Activated CD8-positive, alpha-beta memory T cell treated with anti-CD3 and anti-CD28 coated beads, Interleukin-2, amount 50 U/mL, for 48 hours (primary cell): Measurements from ENCODE around the gene GCGR.

Experiments used
- DNase-seq: peaks from one replicate; pipeline ENCODE4 v3.0.0-alpha.2; 2020

Gene GCGR

GRCh38 chr17:81812571-81813370 is 8.8 kb downstream of the GCGR start:
- no peak for DNase-seq

DNA sequence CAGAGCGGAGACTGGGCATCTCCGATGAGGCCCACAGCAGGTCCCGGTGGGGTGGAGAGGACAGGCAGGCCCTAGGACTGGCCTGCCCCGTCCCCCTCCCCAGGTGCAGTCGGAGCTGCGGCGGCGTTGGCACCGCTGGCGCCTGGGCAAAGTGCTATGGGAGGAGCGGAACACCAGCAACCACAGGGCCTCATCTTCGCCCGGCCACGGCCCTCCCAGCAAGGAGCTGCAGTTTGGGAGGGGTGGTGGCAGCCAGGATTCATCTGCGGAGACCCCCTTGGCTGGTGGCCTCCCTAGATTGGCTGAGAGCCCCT is 9.4 kb downstream of the GCGR start:
- no peak for DNase-seq

DNA sequence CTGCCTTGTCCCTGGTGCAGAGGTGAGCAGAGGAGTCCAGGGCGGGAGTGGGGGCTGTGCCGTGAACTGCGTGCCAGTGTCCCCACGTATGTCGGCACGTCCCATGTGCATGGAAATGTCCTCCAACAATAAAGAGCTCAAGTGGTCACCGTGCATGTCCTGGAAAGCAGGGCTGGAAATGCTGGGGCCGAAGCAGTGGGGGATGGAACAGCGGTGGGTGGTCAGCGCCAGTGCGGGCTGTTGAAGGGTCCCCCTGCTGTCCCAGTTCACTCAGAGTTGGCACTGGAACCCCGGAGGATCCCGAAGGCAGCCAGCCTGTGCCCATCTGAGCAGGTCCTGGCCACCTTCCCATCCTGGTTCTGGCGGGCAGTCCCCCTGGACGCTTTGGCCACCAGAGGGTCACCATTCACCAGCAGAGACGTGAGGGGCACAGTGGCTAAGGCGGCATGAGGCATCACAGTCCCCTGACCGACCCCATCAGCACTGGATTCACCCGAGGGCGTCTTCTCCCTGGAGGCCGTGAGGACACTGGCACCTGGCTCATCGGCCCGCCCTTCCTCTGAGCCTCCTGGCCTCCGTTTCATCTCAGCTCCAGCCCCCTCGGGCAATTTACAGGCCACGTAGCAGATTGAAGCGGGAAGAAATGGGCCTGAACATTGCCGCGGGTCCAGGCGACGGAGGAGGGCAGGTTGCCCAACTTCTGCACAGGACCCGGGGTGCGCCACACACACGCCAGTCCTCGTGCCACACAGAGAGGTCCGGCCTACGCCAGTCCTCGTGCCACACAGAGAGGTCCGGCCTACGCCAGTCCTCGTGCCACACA is 10.1 kb downstream of the GCGR start:
- DNase-seq = no peak

DNA sequence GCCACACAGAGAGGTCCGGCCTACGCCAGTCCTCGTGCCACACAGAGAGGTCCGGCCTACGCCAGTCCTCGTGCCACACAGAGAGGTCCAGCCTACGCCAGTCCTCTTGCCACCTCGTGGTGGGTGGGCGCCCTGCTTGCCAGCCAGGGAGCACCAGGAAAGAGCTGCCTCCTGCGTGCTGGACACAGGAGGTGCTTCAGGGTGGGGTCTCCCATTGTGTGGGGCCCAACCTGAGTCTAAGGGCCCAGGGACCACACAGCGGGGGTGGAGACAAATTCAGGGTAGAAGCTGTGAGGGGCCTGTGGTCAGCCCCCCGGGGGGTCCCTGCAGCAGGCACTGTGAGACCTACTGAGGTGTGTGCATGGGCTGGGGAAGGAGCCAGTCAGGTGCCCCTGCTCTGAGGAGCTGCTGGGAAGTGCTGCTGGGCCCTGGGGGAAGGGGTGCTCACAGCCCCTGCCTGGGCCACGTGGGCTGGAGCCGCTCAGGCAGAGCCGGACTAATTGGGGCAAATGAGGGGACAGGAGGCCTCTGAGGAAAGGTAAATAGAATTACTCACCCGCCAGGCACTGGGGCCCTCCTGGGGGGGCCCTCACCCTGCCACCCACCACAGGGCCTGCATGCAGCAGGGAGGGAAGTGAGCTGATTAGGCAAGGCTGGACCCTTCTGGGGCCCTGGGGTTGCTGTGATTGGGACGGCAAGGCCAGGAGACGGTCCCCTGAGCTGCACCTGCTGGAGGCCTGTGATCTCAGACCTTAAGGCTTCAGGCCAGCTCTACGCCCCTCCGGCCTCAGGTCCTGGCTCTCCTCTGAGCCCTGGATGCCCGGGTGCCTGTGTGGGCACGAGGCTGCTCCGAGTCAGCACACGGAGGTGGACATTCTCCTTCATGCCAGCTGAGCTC is 11.0 kb downstream of the GCGR start:
- DNase-seq = no peak

GRCh38 chr17:81815646-81815986 is 11.7 kb downstream of the GCGR start:
- DNase-seq = no peak

DNA sequence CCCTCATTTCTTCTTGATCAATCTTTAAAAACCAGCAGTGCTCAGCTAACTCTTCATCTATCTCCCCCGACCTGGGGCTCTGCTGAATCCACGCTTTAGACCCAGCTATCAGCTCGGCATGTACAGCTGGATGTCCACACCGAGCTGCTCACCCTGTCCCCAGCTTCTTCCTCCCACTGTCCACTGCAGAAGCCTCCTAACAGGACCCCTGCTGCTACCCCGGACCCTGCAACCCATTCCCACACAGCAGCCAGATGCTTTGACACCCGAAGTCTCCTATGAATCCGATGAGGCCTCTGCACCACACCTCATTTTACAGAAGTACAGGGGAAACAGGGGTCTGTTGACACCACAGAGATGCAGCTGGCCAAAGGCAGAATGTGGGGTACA is 13.8 kb downstream of the GCGR start:
- DNase-seq = no peak

DNA sequence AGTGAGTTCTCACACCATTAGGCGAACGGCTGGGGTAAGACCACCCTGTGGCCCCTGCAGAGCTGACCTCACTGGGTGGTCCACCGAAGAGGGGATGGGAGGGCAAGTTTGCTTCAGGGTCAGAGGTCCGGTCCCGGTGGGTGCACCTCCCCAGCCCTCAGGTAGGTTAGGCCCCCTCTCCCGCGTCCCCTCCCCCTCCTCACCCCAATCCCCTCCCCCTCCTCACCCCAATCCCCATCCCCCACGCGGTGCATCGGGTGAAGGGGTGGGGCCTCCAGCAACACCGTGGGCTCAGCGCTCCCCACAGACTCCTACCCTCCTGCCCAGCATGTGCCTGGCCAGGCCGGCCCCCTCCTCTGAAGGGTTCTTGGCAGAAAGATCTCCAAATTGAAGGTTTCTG is 15.8 kb downstream of the GCGR start:
- no peak for DNase-seq

DNA sequence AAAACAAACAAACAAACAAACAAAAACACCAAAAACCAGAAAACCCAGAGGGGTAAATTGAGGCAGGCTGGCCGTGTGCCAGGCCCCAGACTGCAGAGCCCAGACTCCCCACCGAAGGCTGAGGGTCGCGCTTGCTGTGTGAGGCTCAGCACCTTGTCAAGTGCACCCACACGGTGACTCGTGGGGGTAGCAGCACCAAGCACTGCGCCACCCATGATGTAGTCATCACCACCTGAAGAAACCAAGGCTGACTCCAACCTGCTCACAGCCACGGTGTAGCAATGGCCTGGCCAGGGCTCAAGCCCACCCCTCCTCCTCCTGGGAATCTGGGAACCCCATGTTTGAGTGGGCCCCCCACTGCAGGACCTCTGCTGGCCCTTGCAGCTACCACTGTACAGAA is 17.2 kb downstream of the GCGR start:
- DNase-seq = no peak

DNA sequence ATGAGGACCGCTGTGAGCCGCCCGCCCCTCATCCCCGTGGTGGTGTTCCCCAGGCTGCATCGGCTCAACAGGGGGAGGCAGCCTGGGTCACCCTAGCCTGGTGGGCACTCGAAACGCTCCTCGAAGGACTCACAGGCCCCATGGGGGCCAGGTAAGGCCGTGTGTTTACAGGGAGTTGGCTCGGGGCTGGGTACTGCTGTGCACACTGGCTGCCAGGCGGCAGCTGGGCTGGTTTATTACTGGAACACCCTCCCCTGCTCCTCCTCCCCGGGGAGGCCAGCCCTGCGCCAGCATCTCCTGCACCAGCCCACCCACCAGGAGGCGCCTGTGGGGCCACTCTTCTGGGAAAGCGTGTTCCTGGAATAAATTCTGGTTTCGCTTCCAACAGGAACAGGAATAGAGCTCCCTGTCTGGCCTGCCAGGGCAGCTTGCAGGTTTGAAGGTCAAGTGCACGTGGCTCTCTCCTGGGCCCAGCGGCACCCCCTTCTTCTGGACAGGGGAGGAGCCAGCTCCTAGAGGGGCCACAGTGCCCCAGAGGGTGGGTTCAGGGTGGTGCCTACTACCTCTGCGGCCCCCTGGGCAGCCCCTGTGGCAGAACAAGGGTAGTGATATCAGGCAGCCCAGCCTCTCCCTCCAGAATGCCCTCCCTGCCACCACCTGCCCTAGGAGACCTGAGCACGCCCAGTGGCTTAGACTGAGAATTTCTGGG is 17.8 kb downstream of the GCGR start:
- no peak for DNase-seq

DNA sequence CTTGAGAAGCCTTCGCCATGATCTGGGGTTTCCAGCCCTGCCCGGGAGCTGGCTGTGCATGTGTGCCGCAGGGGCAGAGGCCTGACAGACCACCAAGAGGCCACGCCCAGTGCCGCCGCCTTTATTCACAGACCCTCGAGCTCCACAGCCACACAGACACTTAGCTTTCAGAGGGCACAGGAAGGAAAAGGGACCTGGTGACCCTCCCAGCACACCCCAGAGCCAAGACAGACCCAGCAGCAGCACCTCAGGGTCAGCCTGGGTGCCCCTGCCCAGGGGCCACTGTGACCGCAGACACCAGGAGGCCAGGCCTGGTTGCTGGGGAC is 18.3 kb downstream of the GCGR start:
- no peak for DNase-seq

DNA sequence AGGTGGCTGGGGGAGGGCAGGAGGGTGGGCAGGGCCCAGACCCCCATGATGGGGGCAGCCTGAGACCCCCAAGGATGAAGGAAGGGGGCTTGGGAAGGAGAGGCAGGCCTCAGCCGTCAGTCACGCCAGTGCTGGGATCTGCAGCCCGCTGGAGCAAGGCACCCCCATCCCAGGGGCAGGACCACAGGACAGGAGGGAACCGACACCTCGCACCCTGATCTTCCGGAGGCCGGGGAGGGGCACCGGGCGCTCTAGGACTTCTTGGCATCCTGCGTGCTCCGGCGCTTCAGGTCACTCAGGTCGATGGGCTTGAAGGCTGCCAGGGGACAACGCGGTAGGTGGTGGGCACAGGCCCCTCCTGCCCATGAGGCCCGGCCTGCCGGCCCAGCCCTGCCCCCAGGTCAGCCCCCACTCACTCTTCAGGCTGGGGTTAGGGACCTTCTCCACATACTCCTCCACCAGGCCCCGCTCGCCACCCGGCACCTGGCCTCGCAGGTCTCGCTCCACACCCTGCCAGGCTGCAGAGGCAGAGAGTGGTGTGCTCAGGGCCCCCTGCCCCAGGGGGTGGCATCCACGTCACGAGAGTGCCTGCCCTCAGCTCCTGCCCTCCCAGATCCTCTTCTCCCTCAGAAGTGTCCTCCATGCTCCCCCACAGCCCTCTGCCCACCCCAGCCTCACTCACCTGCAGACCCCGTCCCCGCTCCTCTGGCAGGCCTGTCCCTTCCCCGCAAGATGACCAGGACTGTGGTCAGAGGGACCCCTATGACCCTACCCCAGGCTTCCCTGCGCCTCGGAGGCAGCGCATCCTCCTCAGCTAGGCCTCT is 19.3 kb downstream of the GCGR start:
- no peak for DNase-seq

DNA sequence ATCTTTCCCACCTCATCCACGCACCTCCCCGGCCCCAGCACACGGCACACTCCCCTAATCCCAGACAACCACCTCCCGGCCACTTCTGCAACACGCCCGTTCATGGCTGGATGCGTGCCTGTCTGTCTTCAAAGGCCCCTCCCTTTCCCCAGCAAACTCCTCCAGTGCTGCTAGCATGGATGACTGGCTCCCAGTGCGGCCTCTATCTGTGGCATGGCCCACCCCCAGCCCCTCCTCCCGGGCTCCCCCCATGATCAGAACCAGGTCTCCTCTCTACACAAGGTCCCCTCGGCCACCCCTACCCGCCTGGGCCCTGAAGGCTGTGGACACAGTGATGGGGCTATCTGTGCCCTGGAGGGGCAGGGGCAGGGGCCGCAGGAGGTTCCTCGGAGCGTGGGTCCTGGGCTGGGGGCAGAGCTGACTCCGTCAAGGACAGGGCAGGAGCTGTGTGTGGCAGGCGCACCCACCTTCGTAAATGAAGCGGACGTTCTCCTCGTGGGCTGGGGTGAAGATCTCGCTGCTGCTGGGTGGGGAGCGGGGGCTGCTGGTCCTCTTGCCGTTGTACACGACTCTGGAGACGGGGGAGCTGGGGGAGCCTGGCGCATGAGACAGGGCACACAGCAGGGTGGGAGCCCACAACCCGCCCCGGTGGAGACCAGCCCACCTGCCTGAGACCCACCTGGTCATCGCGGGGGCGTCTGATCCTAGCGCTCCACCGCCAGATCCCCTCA is 20.0 kb downstream of the GCGR start:
- no peak for DNase-seq

GRCh38 chr17:81824595-81824994 is 20.6 kb downstream of the GCGR start:
- no peak for DNase-seq

- no peak for DNase-seq
These were observed 22.0 kb downstream of the GCGR start for GRCh38 chr17:81825841-81826466.

GRCh38 chr17:81828656-81829055 is 24.7 kb downstream of the GCGR start:
- no peak for DNase-seq

GRCh38 chr17:81829858-81830257 is 25.9 kb downstream of the GCGR start:
- no peak for DNase-seq

- no peak for DNase-seq
These were observed 27.6 kb downstream of the GCGR start for GRCh38 chr17:81831563-81831956.

DNA sequence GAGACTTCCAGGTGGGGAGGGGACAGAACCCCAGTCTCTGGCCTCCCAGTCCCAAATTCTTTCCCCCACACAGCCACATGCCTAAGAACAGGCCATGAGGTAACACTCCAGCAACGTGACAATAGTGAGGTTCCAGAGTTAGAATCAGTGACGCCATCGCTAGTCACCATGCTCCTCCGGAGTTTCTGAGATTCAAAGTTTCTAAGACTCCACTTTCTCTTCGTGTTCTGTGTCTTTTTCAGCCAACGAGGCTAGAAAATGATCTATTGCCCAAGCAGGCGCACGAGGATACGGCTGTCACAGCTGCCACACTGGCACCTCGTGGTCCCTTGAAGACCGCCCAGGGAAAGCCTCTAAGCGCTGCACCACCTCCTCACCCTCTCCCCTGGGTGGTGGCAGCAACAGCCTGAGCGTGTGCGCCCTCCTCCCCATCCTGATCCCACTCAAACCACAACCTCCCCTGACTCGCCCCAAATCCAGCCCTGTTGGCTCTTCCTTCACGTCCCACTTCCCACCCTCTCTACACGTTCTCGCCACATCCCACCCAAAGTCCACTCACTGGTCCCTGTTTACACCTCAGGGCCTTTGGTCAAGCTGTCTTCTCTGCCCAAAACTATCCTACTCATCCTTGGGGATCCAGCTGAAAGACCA is 28.1 kb downstream of the GCGR start:
- DNase-seq = peak; percentile 76

GRCh38 chr17:81832608-81833159 is 28.7 kb downstream of the GCGR start:
- peak; percentile 83 for DNase-seq
